ENCODE results near the gene ANKRD44.

ANKRD44 gene

GRCh38 chr2:197204519-197205250 lies 105.9 kb downstream of the ANKRD44 start:
- DNase-seq, result no peak

GRCh38 chr2:197201874-197202273 lies 108.7 kb downstream of the ANKRD44 start:
- DNase-seq, result no peak

GRCh38 chr2:197200762-197201058 lies 109.9 kb downstream of the ANKRD44 start:
- DNase-seq, result no peak

DNA sequence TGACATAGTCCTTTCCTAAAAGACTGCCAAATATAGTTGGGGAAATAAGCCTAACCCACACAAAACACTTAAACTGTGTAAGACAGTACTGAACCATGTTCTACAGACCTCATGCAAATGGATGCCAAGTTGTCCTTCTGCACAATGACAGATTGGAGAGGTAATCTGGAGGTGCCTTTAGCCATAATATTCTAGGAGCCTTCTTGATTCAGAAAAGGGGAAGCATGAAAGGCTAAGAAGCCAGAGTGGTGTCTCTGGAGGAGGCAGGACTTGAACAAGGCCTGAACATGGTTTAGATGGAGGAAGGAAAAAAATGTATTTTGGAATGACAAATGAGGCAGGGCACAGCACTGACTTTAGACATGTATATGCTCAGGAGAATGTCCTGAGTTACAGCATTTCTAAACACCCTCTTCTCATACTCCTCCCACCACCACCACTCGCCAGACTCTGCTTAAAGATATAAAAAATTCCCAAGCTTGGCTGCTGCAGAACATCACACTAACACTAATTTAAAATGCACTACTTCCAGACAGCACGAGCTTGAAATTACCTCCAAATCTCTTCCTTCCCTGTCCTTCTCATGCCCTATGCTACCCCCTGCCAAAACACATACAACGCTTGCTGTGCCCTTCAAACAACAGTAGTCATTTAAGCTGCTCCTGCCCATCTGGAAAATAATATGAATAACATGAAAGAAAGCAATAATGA lies 110.4 kb downstream of the ANKRD44 start:
- DNase-seq, result no peak

GRCh38 chr2:197198890-197199289 lies 111.7 kb downstream of the ANKRD44 start:
- peak; percentile 78 for DNase-seq

DNA sequence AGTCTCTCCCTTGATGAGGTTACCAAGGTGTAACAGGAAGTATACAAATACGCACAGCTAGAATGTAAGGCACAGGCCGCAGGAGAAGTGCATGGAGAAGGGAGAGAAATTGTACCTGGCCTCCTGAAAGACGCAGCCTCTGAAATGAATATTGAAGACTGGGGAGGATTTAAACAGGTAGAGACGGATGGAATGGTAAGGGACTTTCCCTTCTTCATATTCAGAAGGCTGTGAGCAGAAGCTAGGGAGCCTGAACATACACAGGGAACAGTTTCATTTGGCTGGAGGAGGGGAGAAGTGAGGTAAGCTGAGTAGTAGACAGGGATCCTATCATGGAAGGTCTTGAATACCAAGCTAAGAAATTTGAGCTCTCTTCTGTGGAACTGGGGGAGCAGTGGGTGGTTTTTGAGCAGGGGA lies 112.7 kb downstream of the ANKRD44 start:
- DNase-seq, result no peak

GRCh38 chr2:197196541-197197180 lies 113.9 kb downstream of the ANKRD44 start:
- DNase-seq, result no peak

DNA sequence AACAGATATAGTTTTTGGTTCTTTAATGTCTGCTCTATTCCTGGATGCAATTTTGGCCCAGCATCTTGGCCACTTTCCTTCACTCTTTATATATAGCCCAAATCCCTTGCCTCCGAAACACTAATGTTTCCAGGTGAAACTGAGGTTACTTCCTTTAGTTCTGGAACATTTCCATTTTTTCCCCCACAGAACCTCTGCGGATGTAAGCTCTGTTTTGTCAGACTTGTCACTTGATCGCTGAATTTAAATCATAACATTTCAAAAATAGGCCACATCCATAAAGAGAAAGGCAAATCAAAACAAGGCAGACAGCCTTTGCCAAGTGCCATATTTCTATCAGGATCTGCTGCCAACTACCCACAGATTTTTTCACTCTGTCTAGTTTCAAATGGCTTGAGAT lies 115.1 kb downstream of the ANKRD44 start:
- no peak for DNase-seq

- DNase-seq, result peak; percentile 35
Observed at GRCh38 chr2:197191940-197192322, 118.6 kb downstream of the ANKRD44 start.

DNA sequence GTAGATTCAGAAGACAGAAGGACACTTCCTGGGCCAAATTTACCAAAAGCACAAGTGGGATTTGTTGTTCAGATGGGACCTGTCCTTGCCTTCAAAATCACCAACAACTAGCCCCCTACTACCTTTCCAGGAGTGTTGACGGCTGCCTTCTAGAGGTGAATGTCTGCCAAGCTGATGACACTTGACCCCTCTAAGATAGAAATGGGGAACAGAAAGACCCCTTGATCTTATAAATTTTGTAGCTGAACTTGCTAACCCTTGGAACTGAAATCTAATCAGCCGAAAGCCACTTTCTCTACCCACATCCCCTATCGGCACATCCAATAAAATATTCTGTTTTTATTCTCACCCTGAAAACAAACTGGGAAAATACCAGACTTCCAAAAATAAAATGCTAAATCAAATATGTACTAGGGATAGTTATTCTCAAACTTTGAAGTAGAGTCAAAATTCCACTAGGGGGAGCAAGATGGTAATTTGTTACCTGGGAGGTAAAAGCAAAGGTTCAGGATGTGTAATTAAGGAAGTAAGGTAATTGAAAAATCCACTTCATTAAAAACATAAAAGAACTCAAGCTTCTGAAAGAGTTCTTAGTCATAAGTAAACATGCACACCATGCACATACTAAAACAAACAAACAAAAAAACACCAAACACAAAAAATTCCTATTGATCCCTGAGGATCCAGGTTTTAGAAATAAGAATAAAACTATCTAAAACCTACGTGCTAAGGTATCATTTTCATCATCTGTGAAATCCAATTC lies 119.2 kb downstream of the ANKRD44 start:
- no peak for DNase-seq

GRCh38 chr2:197190100-197190432 lies 120.5 kb downstream of the ANKRD44 start:
- DNase-seq, result no peak

- DNase-seq, result no peak
Observed at GRCh38 chr2:197189426-197190099, 121.0 kb downstream of the ANKRD44 start.

GRCh38 chr2:197185676-197186075 lies 124.9 kb downstream of the ANKRD44 start:
- no peak for DNase-seq

DNA sequence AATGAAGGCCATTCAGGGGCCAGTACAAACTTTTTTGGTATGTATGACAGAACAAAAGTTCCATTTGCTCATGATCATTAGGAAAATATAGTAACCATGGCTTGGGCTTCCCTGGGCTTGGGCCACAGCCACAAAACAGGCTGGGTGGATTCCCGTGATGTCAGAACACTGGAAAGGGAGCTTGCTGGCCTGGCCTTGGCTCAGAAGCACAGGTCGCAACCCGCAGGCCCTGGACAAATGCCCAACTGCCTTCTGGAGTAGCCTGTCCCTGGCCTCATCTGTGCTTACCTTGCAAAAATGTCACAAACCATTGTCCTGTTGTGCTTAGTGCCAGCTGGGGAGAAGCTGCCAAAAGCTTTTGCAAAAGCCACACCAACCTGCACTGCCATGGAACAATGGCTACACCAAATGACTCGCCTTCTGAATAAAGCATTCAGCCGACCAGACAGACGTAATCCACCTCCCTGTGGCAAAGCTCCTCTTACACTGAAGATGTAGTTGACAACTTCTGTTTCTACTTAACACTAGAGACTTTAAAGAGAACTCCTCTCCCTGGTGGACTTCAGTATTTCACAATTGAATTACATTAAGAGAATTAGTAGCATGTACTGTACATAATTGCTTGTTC lies 125.5 kb downstream of the ANKRD44 start:
- DNase-seq, result no peak

GRCh38 chr2:197183355-197183754 lies 127.2 kb downstream of the ANKRD44 start:
- no peak for DNase-seq

DNA sequence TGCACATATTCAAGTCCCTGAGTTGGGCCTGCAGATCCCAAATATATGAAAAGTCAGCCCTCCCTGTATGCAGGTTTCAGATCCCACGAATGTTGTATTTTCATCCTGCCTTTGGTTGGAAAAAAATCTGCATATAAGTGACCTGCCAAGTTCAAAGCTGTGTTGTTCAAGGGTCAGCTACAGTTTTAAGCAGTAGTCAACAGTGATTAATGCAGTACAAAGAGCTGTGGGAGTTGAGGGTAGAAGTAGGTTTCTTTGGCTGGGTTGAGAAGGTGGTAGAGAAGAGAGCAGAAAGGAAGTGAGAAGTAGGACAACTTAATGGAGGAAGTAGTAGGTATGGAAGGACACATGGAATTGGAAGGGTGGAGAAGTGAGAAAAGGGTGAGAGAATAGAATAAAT lies 127.9 kb downstream of the ANKRD44 start:
- DNase-seq, result no peak

DNA sequence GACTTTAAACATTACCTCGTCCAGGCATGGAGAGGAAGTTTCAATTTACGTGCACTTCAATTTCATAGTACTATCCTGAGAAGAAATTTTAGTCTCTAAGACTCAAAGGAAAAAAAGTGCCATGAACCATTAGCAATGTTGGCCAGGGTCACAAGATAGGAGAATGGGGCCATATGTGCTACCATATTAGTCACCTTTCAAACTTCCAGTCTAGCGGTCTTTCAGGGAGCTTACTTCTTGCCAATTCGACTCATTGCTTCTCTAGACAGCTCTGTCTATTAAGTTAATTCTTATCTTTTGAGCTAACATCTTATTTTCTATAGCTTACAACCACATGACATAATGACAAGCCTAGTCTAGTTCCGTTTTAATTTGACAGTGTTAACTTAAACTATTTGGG lies 129.1 kb downstream of the ANKRD44 start:
- DNase-seq, result no peak

DNA sequence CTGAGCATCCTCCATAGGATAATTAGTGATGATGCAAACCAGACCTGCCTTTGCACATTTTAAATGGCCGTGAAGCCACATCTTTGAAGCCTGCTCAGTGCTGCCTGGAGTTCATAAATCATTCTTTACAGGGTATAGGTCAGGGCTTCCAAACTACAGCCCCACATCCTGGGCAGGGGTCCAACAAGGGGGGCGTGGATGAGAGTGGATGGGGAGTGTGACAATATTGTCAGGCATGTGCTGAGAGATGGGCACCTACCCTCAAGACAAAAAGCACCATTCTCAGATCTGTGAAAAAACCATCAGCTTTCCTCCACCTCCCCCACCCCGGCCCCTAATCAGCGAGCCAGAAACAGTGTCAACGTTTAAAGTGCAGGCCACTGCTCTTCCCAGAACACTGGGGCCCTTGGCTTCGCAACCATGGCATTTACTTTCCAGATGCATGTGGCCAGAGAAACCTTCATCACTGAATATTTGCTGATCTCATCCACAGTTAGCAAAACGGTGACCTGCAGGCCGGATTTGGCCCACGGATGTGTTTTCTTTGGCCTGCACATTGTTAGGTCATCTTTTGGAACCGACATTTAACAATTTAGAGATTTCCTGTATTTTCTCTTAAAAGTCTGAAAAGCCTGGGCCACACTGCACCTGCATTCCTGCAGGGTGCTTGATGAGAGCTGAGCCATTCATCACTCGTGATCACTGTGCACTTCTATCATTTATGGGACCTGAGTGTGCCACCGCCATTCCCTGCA lies 130.7 kb downstream of the ANKRD44 start:
- DNase-seq, result no peak

- DNase-seq, result no peak
Observed at GRCh38 chr2:197176522-197176921, 134.1 kb downstream of the ANKRD44 start.

- DNase-seq, result no peak
Observed at GRCh38 chr2:197174539-197175094, 136.0 kb downstream of the ANKRD44 start.

GRCh38 chr2:197171582-197171981 lies 139.0 kb downstream of the ANKRD44 start:
- DNase-seq, result no peak

Data from T-helper 9 cell (primary cell).